Sigmoid colon (tissue), 4 donors: ENCODE measurements around the gene COX10.

Experiments
- EP300 ChIP-seq, 4 donors: sonication (generic); formaldehyde crosslinking; IDR thresholded peaks; one replicate each; pipeline ENCODE4 v1.6.1; 2017; ENCODE audit warnings: antibody characterized with exemption in 4 of 4
- POLR2A ChIP-seq, 2 donors: fragments of 450-650 bp; IDR thresholded peaks; one replicate each; pipeline ENCODE4 v1.6.1; 2016; ENCODE audit warnings: antibody characterized with exemption in 2 of 2, mild to moderate bottlenecking in 2 of 2, moderate library complexity in 2 of 2
- TF ChIP-seq, protein P1 (sequence below), 4 experiments: fragments of 450-650 bp in 3 of 4; fragments of 200-600 bp in 1 of 4; IDR thresholded peaks; one replicate each; pipeline ENCODE4 v1.5.1; 2016 to 2019; ENCODE audit warnings: antibody characterized with exemption in 4 of 4, mild to moderate bottlenecking in 3 of 4, moderate library complexity in 2 of 4

DNA sequence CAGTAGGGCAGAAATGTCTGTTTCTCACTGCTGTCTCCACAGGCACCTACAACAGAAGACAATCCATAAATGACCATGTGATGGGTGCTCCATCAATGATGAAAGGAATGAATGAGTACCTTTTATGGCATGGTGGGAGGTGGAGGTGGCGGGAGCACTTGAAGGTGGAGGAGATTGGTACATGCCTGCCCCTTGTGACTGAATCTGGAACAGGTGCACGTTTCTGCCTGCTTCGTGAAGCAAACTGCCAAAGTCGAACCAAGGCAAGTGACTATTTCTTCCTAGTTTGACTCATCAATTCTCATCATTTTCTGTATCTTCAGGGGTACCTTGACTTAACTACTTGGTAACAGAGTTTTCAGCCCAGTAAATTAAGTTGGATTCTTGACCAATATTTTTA lies 141.9 kb downstream of the COX10 start:
- TF ChIP-seq, protein P1, sequence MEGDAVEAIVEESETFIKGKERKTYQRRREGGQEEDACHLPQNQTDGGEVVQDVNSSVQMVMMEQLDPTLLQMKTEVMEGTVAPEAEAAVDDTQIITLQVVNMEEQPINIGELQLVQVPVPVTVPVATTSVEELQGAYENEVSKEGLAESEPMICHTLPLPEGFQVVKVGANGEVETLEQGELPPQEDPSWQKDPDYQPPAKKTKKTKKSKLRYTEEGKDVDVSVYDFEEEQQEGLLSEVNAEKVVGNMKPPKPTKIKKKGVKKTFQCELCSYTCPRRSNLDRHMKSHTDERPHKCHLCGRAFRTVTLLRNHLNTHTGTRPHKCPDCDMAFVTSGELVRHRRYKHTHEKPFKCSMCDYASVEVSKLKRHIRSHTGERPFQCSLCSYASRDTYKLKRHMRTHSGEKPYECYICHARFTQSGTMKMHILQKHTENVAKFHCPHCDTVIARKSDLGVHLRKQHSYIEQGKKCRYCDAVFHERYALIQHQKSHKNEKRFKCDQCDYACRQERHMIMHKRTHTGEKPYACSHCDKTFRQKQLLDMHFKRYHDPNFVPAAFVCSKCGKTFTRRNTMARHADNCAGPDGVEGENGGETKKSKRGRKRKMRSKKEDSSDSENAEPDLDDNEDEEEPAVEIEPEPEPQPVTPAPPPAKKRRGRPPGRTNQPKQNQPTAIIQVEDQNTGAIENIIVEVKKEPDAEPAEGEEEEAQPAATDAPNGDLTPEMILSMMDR (IDR thresholded peaks at IDR 0.05), result no peak
- no peak for TF ChIP-seq POLR2A (IDR thresholded peaks at IDR 0.05)
- no peak for TF ChIP-seq EP300 (IDR thresholded peaks at IDR 0.05)
